Muscle of leg (tissue), 11 donors: ENCODE data around the gene VTI1B. TPM values are rescaled to one million over a fixed set of nuclear protein-coding genes. Genes with fewer than 3 reads are reported as not detected.
"Not testable (repeated sequence)": the region's sequence is repeated elsewhere in the genome, so short reads cannot be mapped to it uniquely, and the experiment has no call there.

Source experiments
- DNase-seq: peaks from one replicate; pipeline ENCODE4 v3.0.0; 2013
- H3K27ac ChIP-seq: one replicate; pipeline ENCODE4 v1.5.1; 2013; ENCODE audit warnings: mild to moderate bottlenecking, low read length, control low read depth
- H3K27me3 ChIP-seq: one replicate; pipeline ENCODE4 v1.6.1; 2013; ENCODE audit warnings: low read length; ENCODE audit not compliant: control insufficient read depth, insufficient read depth
- H3K36me3 ChIP-seq: one replicate; pipeline ENCODE4 v1.6.1; 2013; ENCODE audit warnings: low read length; ENCODE audit not compliant: control insufficient read depth, insufficient read depth
- H3K4me1 ChIP-seq: one replicate; pipeline ENCODE4 v1.6.1; 2013; ENCODE audit warnings: low read length; ENCODE audit not compliant: control insufficient read depth, insufficient read depth
- H3K4me3 ChIP-seq: one replicate; pipeline ENCODE4 v1.5.1; 2013; ENCODE audit warnings: low read length, control low read depth
- H3K9me3 ChIP-seq: replicated peaks from 2 replicates; pipeline ENCODE4 v1.6.1; 2013; ENCODE audit warnings: low read depth, low read length; ENCODE audit not compliant: control insufficient read depth
- WGBS: methylation state at CpG from one replicate; pipeline ENCODE4 v1.1.5; 2013; ENCODE audit warnings: missing lambda C conversion rate; ENCODE audit not compliant: insufficient coverage; 5-methylcytosine and 5-hydroxymethylcytosine counted together
- polyA plus RNA-seq, 8 donors: library from polyadenylated mRNA; unstranded; fragments of 120-200 nt; gene quantifications; one replicate each; pipeline versions ENCODE4 v1.2.1 to v1.2.3, GENCODE V29; 2013; ENCODE audit warnings: inconsistent platforms in 1 of 8, low replicate concordance in 1 of 8; ENCODE audit not compliant: insufficient read length in 8 of 8, insufficient read depth in 1 of 8
- total RNA-seq: library from RNA; stranded (reverse); fragments of 120-200 nt; gene quantifications from one replicate; pipeline ENCODE4 v1.2.4, GENCODE V29; 2013

VTI1B gene
- total and polyA plus RNA-seq, 9 donors = 52.8 to 85.0 (median 75.8) TPM

- DNase-seq = no peak
- WGBS = 67% methylated on average over 1 of the region's 3 CpGs
- H3K4me3 ChIP-seq = no peak overlapping the region
- no peaks in the 10 kb centered on the region for H3K27me3 ChIP-seq
- H3K36me3 ChIP-seq = no peaks in the 10 kb centered on the region
- no peaks in the 10 kb centered on the region for H3K4me1 ChIP-seq
- no peak overlapping the region for H3K27ac ChIP-seq
- no peaks in the 10 kb centered on the region for H3K9me3 ChIP-seq
Measured at GRCh38 chr14:67638642-67639041, 35.8 kb downstream of the VTI1B start.

DNA sequence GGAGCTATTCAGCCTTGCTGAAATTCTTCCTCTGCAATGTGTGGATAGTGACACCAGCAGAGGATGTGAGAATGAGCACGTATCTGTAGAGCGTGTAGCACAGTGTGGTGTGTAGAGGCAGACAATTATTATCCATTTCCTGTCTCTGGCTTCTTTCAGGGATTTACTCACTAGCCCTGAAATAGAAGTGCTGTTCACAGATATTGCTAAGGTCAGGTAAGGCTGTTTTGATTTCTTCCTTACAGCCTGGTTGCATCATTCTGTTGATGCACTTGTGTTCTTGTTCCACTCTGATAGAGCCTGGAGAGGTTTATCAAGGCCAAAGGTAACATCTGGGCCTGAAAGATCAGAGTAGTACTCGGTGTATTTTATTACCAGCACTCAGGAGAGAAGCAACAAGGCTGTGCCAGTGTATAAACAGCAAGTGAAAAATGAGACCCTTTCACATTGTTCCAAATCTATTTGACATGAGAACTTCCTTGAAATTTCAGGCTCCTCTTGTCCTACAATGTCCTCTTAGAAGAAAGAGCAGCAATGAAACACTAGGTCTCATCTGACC lies 38.0 kb downstream of the VTI1B start:
- Histone ChIP-seq H3K36me3 (no peaks in the 10 kb centered on the region), H3K27me3 (no peaks in the 10 kb centered on the region), H3K9me3 (no peaks in the 10 kb centered on the region), H3K27ac (no peak overlapping the region), H3K4me3 (no peak overlapping the region), H3K4me1 (no peaks in the 10 kb centered on the region)
- WGBS = 50% methylated on average over 1 of the region's 3 CpGs
- no peak for DNase-seq

GRCh38 chr14:67633451-67634147 lies 40.8 kb downstream of the VTI1B start:
- Histone ChIP-seq H3K9me3 (no peaks in the 10 kb centered on the region), H3K4me3 (no peak overlapping the region), H3K27ac (no peak overlapping the region), H3K36me3 (no peaks in the 10 kb centered on the region), H3K27me3 (no peaks in the 10 kb centered on the region), H3K4me1 (no peaks in the 10 kb centered on the region)
- DNase-seq = no peak
- 79% methylated on average over 4 of the region's 5 CpGs for WGBS

DNA sequence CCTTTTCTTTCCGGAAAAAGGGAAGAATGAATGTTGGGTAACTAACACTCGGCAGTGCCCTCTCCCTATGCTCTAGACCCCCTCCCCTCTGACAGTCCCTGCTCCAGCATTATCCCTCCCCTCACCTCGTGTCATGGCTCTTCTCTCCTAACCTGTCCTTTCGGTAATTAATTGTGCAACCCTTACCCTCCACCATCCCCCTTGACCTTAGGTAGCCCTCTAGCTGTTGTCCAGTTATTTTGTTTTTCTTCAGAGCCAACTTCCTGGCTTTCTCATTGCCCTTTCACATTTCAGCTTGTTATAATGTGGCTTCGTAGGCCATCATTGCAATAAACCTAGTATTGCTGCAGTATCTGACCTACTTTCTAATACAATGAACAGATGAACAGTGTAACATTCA lies 43.5 kb downstream of the VTI1B start:
- no peaks in the 10 kb centered on the region for H3K9me3 ChIP-seq
- H3K4me1 ChIP-seq = no peaks in the 10 kb centered on the region
- no peaks in the 10 kb centered on the region for H3K27me3 ChIP-seq
- no peak overlapping the region for H3K27ac ChIP-seq
- H3K36me3 ChIP-seq = no peaks in the 10 kb centered on the region
- no peak overlapping the region for H3K4me3 ChIP-seq
- WGBS = 79% methylated on average over 3 of the region's 5 CpGs
- DNase-seq = no peak

GRCh38 chr14:67630186-67630585 lies 44.2 kb downstream of the VTI1B start:
- H3K4me1 ChIP-seq = no peaks in the 10 kb centered on the region
- H3K27me3 ChIP-seq = no peaks in the 10 kb centered on the region
- no peak overlapping the region for H3K4me3 ChIP-seq
- no peak overlapping the region for H3K27ac ChIP-seq
- H3K9me3 ChIP-seq = no peaks in the 10 kb centered on the region
- DNase-seq = no peak
- no CpG with 5 or more reads among the region's 4 CpGs for WGBS
- no peaks in the 10 kb centered on the region for H3K36me3 ChIP-seq

DNA sequence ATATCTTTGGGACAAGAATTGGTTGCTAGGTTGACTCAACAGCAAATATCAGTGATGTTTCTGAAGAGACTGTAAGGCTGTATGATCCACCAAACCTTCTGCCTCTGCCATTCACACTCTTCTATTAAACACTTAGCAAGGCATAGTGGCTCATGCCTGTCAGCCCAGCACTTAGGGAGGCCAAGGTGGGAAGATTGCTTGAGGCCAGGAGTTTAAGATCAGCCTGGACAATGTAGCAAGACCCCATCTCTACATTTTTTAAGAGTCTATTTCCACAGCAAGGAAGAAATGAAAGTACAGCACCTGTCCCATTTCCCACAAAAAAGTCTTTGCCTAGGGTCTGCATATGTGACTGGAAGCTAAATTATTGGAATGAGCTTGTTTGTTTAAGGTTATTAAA lies 46.9 kb downstream of the VTI1B start:
- no peaks in the 10 kb centered on the region for H3K36me3 ChIP-seq
- no peak overlapping the region for H3K27ac ChIP-seq
- no peak overlapping the region for H3K4me3 ChIP-seq
- no peaks in the 10 kb centered on the region for H3K4me1 ChIP-seq
- no peaks in the 10 kb centered on the region for H3K9me3 ChIP-seq
- H3K27me3 ChIP-seq = no peaks in the 10 kb centered on the region
- DNase-seq = no peak

- not testable (repeated sequence) for H3K27me3 ChIP-seq, H3K36me3 ChIP-seq, H3K9me3 ChIP-seq, H3K4me1 ChIP-seq, H3K27ac ChIP-seq, DNase-seq, H3K4me3 ChIP-seq
- WGBS = no CpG with 5 or more reads among the region's 1 CpG
Measured at GRCh38 chr14:67626131-67626530, 48.3 kb downstream of the VTI1B start.

DNA sequence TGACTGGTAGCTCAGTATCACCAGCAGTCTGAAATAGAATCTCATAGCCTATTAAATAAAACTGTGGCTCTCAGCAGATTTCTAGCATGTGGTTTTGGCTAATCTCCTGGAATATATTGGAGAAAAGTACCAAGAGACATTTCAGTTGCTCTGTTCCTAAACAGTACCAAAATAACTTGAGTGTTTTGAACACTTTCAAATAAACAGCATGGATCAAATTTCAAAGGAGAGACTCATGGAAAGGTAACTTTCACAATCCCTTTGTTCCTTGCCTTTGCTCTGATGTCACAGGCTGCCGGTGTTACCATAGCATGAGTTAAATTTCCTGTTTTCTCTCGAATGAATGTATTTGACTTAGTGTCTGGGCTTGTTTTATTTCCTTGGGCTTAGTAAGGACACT lies 51.3 kb downstream of the VTI1B start:
- Histone ChIP-seq H3K9me3 (no peaks in the 10 kb centered on the region), H3K4me3 (no peak overlapping the region), H3K27ac (peak overlapping the region; percentile 39), H3K36me3 (no peaks in the 10 kb centered on the region), H3K27me3 (peaks cover 11% of the 10 kb centered on the region), H3K4me1 (peaks cover 16% of the 10 kb centered on the region)
- peak; percentile 54 for DNase-seq
- WGBS = no CpG with 5 or more reads among the region's 2 CpGs

DNA sequence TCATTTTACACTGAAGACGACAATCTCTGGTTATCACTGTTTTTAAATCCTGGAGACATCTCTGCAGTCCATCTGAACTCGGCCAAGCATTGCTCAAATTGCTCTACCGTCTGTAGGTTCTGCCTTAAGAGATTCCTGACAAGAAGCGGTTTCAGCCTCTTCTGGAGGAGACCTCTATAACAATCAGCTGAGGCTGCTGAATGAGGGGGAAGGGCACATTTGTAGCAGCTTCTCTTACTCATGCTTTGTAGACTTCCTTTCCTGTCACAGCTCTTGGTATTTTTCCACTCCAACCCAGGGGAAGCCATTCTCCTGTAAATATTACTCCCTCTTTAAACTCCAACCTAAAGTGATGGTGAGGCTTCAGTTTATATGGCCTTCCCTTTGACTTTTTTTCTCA lies 51.8 kb downstream of the VTI1B start:
- H3K4me1 ChIP-seq = peaks cover 16% of the 10 kb centered on the region
- H3K27ac ChIP-seq = peak overlapping the region; percentile 39
- peak; percentile 76 for DNase-seq
- H3K9me3 ChIP-seq = no peaks in the 10 kb centered on the region
- H3K4me3 ChIP-seq = no peak overlapping the region
- H3K36me3 ChIP-seq = no peaks in the 10 kb centered on the region
- WGBS = 22% methylated on average over 3 of the region's 4 CpGs
- peaks cover 11% of the 10 kb centered on the region for H3K27me3 ChIP-seq

- no peak overlapping the region for H3K27ac ChIP-seq
- peaks cover 11% of the 10 kb centered on the region for H3K27me3 ChIP-seq
- WGBS = 2% methylated on average over 14 of the region's 19 CpGs
- H3K4me1 ChIP-seq = peaks cover 16% of the 10 kb centered on the region
- DNase-seq = peak; percentile 39
- no peaks in the 10 kb centered on the region for H3K36me3 ChIP-seq
- H3K4me3 ChIP-seq = peak overlapping the region; percentile 70
- H3K9me3 ChIP-seq = no peaks in the 10 kb centered on the region
Measured at GRCh38 chr14:67620217-67620785, 54.1 kb downstream of the VTI1B start.
